Activated CD8-positive, alpha-beta memory T cell treated with anti-CD3 and anti-CD28 coated beads, Interleukin-2, amount 50 U/mL, for 1 hour (primary cell): Measurements from ENCODE around the gene TMCO4.
"Not testable (repeated sequence)": the region's sequence is repeated elsewhere in the genome, so short reads cannot be mapped to it uniquely, and the experiment has no call there.

Experiments
- DNase-seq: peaks from one replicate; pipeline ENCODE4 v3.0.0-alpha.2; 2020; ENCODE audit errors: extremely low read depth

Gene TMCO4

GRCh38 chr1:19637606-19638005 lies 162.1 kb downstream of the TMCO4 start:
- DNase-seq = no peak

- DNase-seq = not testable (repeated sequence)
Measured at GRCh38 chr1:19636749-19637148, 163.0 kb downstream of the TMCO4 start.

GRCh38 chr1:19636065-19636464 lies 163.7 kb downstream of the TMCO4 start:
- DNase-seq = no peak

- no peak for DNase-seq
Measured at GRCh38 chr1:19635646-19636045, 164.1 kb downstream of the TMCO4 start.

DNA sequence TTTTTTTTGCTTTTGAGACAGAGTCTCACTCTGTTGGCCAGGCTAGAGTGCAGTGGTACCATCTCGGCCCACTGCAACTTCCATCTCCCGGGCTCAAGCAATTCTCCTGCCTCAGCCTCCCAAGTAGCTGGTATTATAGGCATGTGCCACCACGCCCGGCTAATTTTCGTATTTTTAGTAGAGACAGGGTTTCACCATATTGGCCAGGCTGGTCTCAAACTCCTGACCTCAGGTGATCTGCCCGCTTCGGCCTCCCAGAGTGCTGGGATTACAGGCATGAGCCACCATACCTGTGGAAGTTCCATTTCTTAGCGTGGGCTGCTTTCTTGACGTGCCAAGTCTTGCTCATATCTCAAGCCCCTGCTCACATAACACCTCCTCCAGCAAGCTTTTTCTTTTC lies 164.7 kb downstream of the TMCO4 start:
- not testable (repeated sequence) for DNase-seq

DNA sequence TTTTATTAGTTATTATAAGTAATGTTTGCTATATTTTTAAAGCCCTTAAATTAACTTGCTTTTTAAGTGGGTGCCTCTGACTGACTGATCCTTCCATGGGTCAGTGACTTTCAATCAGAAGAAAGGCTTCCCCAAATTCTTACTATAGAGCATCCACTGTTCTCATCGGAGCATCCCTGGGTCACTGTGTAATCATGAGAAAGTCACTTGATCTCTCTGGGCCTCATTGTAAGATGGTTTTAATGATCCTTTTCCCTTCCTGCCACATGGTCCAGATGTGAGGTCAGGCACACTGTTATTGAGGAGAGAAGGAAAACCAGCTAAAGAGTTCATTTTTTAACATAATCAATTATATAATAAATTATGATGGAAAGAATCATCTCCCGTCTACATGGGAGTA lies 166.6 kb downstream of the TMCO4 start:
- no peak for DNase-seq
